NCI-H446 treated with DMSO at 0.1 percent for 48 hours (cell line): Measurements from ENCODE around the gene FOXD4L1.
"Not testable (repeated sequence)": the region's sequence is repeated elsewhere in the genome, so short reads cannot be mapped to it uniquely, and the experiment has no call there.

Experiments used
- DNase-seq: peaks from one replicate; lab custom pipeline; 2025; lab: John Stamatoyannopoulos, UW

The FOXD4L1 gene

GRCh38 chr2:113498365-113498764 is at the start of gene FOXD4L1:
TSS of gene FOXD4L1 (plus strand) at chr2:113498665. CDS start at chr2:113499257, 592 bp downstream.
- DNase-seq = not testable (repeated sequence)

- DNase-seq = not testable (repeated sequence)
Observed at GRCh38 chr2:113465770-113466169, 32.7 kb upstream of the FOXD4L1 start.

GRCh38 chr2:113476688-113477368 is 21.6 kb upstream of the FOXD4L1 start:
- not testable (repeated sequence) for DNase-seq

- not testable (repeated sequence) for DNase-seq
Observed at GRCh38 chr2:113496527-113496926, 1.9 kb upstream of the FOXD4L1 start.

GRCh38 chr2:113499019-113499885 is 787 bp downstream of the FOXD4L1 start:
- DNase-seq = not testable (repeated sequence)

- not testable (repeated sequence) for DNase-seq
Observed at GRCh38 chr2:113499886-113500722, 1.6 kb downstream of the FOXD4L1 start.

- not testable (repeated sequence) for DNase-seq
Observed at GRCh38 chr2:113500723-113501038, 2.2 kb downstream of the FOXD4L1 start.

- not testable (repeated sequence) for DNase-seq
Observed at GRCh38 chr2:113502216-113503093, 4.0 kb downstream of the FOXD4L1 start.

GRCh38 chr2:113503094-113504042 is 4.9 kb downstream of the FOXD4L1 start:
- DNase-seq = not testable (repeated sequence)

- DNase-seq = not testable (repeated sequence)
Observed at GRCh38 chr2:113504081-113504480, 5.6 kb downstream of the FOXD4L1 start.

GRCh38 chr2:113507394-113508140 is 9.1 kb downstream of the FOXD4L1 start:
- DNase-seq = not testable (repeated sequence)

GRCh38 chr2:113508187-113508586 is 9.7 kb downstream of the FOXD4L1 start:
- DNase-seq = not testable (repeated sequence)

GRCh38 chr2:113510913-113511312 is 12.4 kb downstream of the FOXD4L1 start:
- DNase-seq = not testable (repeated sequence)

- not testable (repeated sequence) for DNase-seq
Observed at GRCh38 chr2:113511859-113512258, 13.4 kb downstream of the FOXD4L1 start.

- DNase-seq = not testable (repeated sequence)
Observed at GRCh38 chr2:113515457-113515856, 17.0 kb downstream of the FOXD4L1 start.

GRCh38 chr2:113515995-113516394 is 17.5 kb downstream of the FOXD4L1 start:
- not testable (repeated sequence) for DNase-seq

GRCh38 chr2:113517025-113517424 is 18.6 kb downstream of the FOXD4L1 start:
- not testable (repeated sequence) for DNase-seq

- not testable (repeated sequence) for DNase-seq
Observed at GRCh38 chr2:113520837-113521236, 22.4 kb downstream of the FOXD4L1 start.

GRCh38 chr2:113521492-113521891 is 23.0 kb downstream of the FOXD4L1 start:
- not testable (repeated sequence) for DNase-seq
